MV-4-11 (cell line): ENCODE results near the gene SGK1.
"Not testable (repeated sequence)": the region's sequence is repeated elsewhere in the genome, so short reads cannot be mapped to it uniquely, and the experiment has no call there.

Experiments used
- DNase-seq: peaks from one replicate; lab custom pipeline; 2025; lab: John Stamatoyannopoulos, UW

The SGK1 gene

DNA sequence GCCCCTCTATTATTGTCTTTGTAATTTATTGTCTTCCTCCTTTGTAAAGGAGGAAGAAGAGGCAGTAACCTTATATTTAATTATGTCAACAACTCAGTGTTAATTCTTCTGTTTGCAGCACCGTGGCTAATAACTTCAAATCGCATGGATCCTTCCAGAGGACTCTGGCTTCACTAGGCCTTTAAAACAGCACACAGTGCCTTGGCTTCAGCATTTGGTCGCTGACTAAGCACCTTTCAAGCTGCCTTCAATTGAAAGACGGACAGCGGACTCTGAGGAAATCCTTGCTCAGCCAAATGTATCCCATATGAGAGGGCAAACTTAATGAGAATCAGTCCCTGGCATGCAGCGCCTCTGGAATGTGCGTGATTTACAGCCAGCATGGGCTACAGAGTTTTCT lies 64.2 kb downstream of the SGK1 start:
- no peak for DNase-seq

DNA sequence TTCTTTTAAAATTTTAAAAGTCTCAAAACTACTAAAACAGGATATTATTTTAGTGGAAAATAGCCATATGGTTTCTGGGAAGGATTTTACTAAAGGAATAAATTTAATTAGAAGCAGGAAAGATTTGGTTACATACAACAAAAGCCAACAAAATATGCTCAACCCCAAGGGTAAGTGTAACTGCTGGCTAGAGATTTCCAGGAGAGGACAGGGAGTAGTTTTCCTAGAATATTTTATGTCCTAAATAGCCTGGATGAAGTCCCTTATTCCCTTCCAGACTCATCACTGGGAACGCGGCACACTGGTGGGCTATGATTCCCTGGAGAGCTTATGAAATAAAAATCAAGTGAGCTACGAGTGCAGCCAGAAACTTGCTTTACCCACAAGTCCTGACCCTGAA lies 66.6 kb downstream of the SGK1 start:
- no peak for DNase-seq

DNA sequence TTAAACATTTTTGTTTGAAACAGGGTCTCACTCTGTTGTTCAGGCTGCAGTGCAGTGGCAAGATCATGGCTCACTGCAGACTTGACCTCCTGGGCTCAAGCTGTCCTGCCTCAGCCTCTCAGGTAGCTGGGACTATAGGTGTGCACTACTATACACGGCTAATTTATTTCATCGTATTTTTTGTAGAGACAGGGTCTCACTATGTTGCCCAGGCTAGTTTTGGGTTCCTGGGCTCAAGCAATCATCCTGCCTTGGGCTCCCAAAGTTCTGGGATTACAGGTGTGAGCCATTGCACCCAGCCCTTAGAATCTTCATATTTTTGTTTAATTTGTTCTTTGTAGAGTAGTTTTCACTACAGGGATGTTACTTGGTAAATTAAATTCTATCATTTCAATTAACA lies 67.1 kb downstream of the SGK1 start:
- no peak for DNase-seq

GRCh38 chr6:134249759-134250602 lies 67.9 kb downstream of the SGK1 start:
- no peak for DNase-seq

GRCh38 chr6:134249239-134249758 lies 68.6 kb downstream of the SGK1 start:
- DNase-seq = no peak

GRCh38 chr6:134247844-134248580 lies 69.9 kb downstream of the SGK1 start:
- DNase-seq = no peak

DNA sequence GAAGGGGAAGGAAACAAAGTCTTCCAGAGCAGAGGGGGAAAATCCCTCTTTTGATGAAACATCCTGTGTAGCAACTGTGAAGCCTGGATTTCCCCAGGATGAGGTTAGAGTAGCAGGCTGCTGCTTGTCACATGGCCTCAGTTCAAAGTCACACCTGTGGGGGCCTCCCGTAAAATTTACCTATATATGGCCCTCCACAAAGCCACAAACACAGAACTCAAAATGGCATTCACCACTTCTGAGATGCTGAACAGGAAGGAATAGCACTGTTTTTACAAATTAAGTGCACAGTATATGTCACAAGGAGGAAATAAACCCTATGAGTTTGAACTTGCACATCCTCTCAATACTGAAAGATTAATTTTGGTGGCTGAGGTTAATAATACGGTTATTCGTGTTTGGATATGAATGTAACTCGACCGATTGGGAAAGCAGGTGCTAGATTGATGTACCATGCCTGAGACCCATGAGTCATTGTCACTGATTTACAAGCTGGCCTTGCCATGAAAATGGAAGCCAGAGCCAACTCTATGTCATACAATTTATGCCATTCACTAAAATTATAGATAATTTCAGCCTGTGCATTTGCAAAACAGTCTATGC lies 70.6 kb downstream of the SGK1 start:
- DNase-seq = no peak

- DNase-seq = no peak
Measured at GRCh38 chr6:134245706-134246105, 72.2 kb downstream of the SGK1 start.

DNA sequence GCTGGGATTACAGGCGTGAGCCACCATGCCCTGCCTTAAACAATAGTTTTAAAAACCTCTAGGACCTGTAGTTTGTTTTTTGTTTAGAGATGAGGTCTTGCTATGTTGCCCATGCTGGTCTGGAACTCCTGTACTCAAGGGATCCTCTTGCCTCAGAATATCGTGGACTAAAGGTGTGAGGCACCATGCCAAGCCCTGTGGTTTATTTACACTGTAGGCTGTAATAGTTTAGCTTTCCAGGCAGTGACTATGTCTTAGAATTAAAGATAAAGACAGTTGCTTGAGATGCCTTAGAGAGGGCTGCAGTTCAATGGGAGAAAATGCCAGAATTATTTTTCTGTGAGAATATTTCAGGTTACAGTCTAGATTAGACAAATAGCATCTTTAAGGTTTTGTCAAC lies 72.9 kb downstream of the SGK1 start:
- DNase-seq = no peak

DNA sequence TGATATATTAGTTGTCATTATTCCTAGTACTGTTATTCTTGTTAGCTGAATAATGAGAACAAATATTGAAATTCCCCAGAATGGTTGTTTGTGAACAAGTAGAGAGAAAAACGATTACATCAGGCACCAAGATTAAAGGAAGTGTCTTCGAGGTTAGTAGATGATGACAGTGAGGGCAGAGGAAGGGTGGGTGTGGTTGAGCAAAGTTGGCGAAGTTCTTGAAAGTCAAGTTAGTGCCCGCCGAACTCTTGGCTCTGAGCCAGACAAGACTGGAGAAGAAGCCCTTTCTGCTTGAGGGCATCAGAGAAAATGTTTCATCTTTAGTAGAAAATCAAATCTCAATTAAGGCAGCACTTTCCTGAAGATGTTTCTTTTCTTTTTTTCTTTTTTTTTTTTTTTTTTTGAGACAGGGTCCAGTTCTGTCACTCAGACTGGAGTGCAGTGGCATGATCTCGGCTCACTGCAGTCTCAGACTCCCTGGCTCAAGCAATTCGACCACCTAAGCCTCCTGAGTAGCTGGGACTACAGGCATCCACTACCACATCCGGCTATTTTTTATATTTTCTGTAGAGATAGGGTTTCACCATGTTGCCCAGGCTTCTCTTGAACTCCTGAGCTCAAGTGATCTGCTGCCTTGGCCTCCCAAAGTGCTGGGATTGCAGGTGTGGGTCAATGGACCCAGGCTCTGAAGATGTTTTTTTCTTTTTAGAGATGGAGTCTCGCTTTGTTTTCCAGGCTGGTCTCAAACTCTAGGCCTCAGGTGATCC lies 77.1 kb downstream of the SGK1 start:
- DNase-seq = peak; percentile 90

- no peak for DNase-seq
Measured at GRCh38 chr6:134238960-134239795, 78.7 kb downstream of the SGK1 start.

- no peak for DNase-seq
Measured at GRCh38 chr6:134238006-134238405, 79.9 kb downstream of the SGK1 start.

- DNase-seq = peak; percentile 93
Measured at GRCh38 chr6:134235937-134236751, 81.8 kb downstream of the SGK1 start.

GRCh38 chr6:134235334-134235733 lies 82.6 kb downstream of the SGK1 start:
- not testable (repeated sequence) for DNase-seq

GRCh38 chr6:134233180-134233955 lies 84.5 kb downstream of the SGK1 start:
- peak; percentile 13 for DNase-seq

DNA sequence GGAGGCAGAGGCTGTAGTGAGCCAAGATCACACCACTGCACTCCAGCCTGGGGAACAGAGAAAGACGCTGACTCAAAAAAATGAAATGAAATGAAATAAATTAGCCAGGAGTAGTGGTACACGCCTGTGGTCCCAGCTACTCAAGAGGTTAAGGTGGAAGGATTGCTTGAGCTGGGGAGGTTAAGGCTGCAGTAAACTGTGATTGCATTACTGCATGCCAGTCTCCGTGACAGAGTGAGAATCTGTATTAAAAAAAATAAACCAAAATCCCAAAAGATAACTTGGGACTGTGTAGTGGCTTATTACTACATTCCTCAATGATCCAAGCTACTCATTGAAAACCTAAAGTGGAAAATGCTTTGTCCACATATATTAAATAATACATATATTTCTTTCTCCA lies 87.0 kb downstream of the SGK1 start:
- no peak for DNase-seq

DNA sequence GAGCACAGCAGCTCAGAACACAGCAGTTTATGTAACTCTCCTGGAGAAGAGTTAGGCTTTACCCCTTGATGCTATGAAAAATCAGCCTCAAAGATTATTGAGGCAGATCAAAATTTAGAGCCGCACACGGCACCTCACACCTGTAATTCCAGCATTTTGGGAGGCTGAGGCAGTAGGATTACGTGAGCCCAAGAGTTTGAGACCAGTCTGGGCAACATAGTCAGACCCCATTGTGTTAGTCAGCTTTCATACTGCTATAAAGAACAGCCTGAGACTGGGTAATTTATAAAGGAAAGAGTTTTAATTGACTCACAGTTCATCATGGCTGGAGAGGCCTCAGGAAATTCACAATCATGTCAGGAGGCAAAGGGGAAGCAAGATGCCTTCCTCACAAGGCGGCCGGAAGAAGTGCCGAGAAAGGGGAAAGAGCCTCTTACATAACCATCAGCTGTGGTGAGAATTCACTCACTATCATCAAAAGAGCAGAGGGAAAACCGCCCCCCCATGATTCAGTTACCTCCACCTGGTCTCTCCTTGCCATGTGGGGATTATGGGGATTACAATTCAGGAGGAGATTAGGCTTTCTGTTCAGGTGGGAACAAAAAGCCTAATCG lies 87.7 kb downstream of the SGK1 start:
- peak; percentile 85 for DNase-seq

DNA sequence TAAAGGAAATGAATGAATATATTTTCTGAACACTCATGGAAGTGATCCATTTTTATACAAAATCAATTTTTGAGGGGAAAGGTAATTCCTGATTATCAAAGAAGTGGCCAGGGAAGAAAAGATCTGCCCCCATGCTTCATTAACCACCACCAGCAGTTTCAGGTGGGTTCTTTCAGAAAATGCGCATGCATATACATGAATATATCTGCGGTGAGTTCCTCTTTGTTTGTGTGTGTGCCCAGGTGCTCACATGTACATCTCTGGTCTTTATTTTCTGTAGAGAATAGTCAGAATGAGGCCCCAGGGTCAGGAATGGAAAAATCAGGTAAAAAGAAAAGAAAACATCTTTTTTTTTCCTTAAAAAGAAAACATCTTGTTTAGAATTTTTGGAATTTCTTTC lies 88.4 kb downstream of the SGK1 start:
- no peak for DNase-seq
